Measurements from ENCODE around the gene COP1. TPM values are rescaled to one million over a fixed set of nuclear protein-coding genes. Genes with fewer than 3 reads are reported as not detected.
"Not testable (repeated sequence)": the region's sequence is repeated elsewhere in the genome, so short reads cannot be mapped to it uniquely, and the experiment has no call there.

Gene COP1
- 10 to 100 TPM; 65.9 to 74.1 (median 68.1) TPM for total RNA-seq

- no peaks in the 10 kb centered on the region for H3K36me3 ChIP-seq
- TF ChIP-seq POLR2AphosphoS5 (IDR thresholded peaks at IDR 0.05) (peak; percentile 46 to 68 (median 46)), POLR2A (IDR thresholded peaks at IDR 0.05) (no peak), CTCF (IDR thresholded peaks at IDR 0.05) (peak in 1 of 3 donors; percentile 26)
- no peaks in the 10 kb centered on the region for H3K27me3 ChIP-seq
- H3K4me3 ChIP-seq = peak within 1 kb of the TSS; percentile 92 to 99 (median 98)
- H3K27ac ChIP-seq = peak within 1 kb of the TSS; percentile 95 to 98
- intact Hi-C loops (cut with DNase I; ENCODE audit: low total_unique reads) = no loop called here
- peak; percentile 94 to 95 for DNase-seq (ENCODE audit: low spot score in 2 of 2)
- peaks cover 0 to 10% of the 10 kb centered on the region in 2 donors for H3K4me1 ChIP-seq
- H3K9me3 ChIP-seq = no peaks in the 10 kb centered on the region
Measured at GRCh38 chr1:176206961-176207902, at the start of gene COP1. COP1 (minus strand) TSS chr1:176207286; CDS start chr1:176206978, 308 bp downstream.

- no peak overlapping the region for H3K4me3 ChIP-seq
- intact Hi-C loops (cut with DNase I; ENCODE audit: low total_unique reads) = no loop called here
- no peaks in the 10 kb centered on the region for H3K36me3 ChIP-seq
- DNase-seq (ENCODE audit: low spot score in 2 of 2) = no peak
- no peaks in the 10 kb centered on the region for H3K27me3 ChIP-seq
- TF ChIP-seq POLR2A (IDR thresholded peaks at IDR 0.05) (no peak), POLR2AphosphoS5 (IDR thresholded peaks at IDR 0.05) (no peak), CTCF (IDR thresholded peaks at IDR 0.05) (no peak)
- no peaks in the 10 kb centered on the region for H3K9me3 ChIP-seq
- H3K4me1 ChIP-seq = no peaks in the 10 kb centered on the region
- no peak overlapping the region for H3K27ac ChIP-seq
Measured at GRCh38 chr1:176252191-176252590, 45.1 kb upstream of the COP1 start.

DNA sequence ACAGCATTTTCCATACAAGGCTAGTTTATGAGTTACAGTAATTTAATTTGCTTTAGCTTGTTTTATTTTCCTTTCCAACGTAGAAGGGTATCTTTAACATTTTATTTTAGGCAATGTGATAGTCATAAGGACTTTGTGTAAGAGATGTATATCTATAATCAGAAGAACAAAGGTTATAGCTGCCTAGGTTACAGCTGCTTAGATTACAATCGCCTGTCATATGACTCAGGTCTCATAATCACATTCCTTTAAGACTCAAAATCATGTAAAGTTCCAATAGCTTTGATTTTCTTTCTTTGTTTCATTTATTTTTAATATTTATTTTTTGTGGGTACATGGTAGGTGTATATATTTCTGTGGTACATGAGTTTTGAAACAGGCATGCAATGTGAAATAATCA is 37.8 kb upstream of the COP1 start:
- TF ChIP-seq CTCF (IDR thresholded peaks at IDR 0.05) (no peak), POLR2AphosphoS5 (IDR thresholded peaks at IDR 0.05) (no peak), POLR2A (IDR thresholded peaks at IDR 0.05) (no peak)
- H3K27me3 ChIP-seq = no peaks in the 10 kb centered on the region
- H3K9me3 ChIP-seq = no peaks in the 10 kb centered on the region
- no peak for DNase-seq (ENCODE audit: low spot score in 2 of 2)
- H3K27ac ChIP-seq = no peak overlapping the region
- no peaks in the 10 kb centered on the region for H3K4me1 ChIP-seq
- H3K36me3 ChIP-seq = no peaks in the 10 kb centered on the region
- intact Hi-C loops (cut with DNase I; ENCODE audit: low total_unique reads) = no loop called here
- H3K4me3 ChIP-seq = no peak overlapping the region

GRCh38 chr1:176243746-176244145 is 36.7 kb upstream of the COP1 start:
- TF ChIP-seq POLR2A (IDR thresholded peaks at IDR 0.05) = no peak
- H3K4me3 ChIP-seq = no peak overlapping the region
- no peaks in the 10 kb centered on the region for H3K36me3 ChIP-seq
- no peaks in the 10 kb centered on the region for H3K4me1 ChIP-seq
- intact Hi-C loops (cut with DNase I; ENCODE audit: low total_unique reads) = no loop called here
- no peak for DNase-seq (ENCODE audit: low spot score in 2 of 2)
- no peaks in the 10 kb centered on the region for H3K9me3 ChIP-seq
- no peaks in the 10 kb centered on the region for H3K27me3 ChIP-seq
- H3K27ac ChIP-seq = no peak overlapping the region

GRCh38 chr1:176241385-176242015 is 34.4 kb upstream of the COP1 start:
- no peaks in the 10 kb centered on the region for H3K4me1 ChIP-seq

DNA sequence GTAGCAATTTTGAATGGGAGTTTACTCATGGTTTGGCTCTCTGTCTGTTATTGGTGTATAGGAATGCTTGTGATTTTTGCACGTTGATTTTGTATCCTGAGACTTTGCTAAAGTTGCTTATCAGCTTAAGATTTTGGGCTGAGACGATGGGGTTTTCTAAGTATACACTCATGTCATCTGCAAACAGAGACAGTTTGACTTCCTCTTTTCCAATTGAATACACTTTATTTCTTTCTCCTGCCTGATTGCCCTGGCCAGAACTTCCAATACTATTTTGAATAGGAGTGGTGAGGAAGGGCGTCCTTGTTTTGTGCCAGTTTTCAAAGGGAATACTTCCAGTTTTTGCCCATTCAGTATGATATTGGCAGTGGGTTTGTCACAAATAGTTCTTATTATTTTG is 26.6 kb upstream of the COP1 start:
- H3K9me3 ChIP-seq; H3K4me3 ChIP-seq; H3K36me3 ChIP-seq; DNase-seq (ENCODE audit: low spot score in 2 of 2); H3K27ac ChIP-seq; H3K27me3 ChIP-seq; H3K4me1 ChIP-seq; intact Hi-C loops (cut with DNase I; ENCODE audit: low total_unique reads): not testable (repeated sequence)

More at GRCh38 chr1:176241385-176242015, 34.4 kb upstream of the COP1 start:
- Histone ChIP-seq H3K27ac (no peak overlapping the region), H3K27me3 (no peaks in the 10 kb centered on the region), H3K36me3 (no peaks in the 10 kb centered on the region), H3K4me3 (no peak overlapping the region), H3K9me3 (no peaks in the 10 kb centered on the region)
- intact Hi-C loops (cut with DNase I; ENCODE audit: low total_unique reads) = no loop called here
- TF ChIP-seq POLR2AphosphoS5 (IDR thresholded peaks at IDR 0.05) (no peak), POLR2A (IDR thresholded peaks at IDR 0.05) (no peak), CTCF (IDR thresholded peaks at IDR 0.05) (no peak)
- no peak for DNase-seq (ENCODE audit: low spot score in 2 of 2)

All from breast epithelium (tissue), 4 donors.